ENCODE results near the gene KRTAP9-2.
"Not testable (repeated sequence)": the region's sequence is repeated elsewhere in the genome, so short reads cannot be mapped to it uniquely, and the experiment has no call there.

- TF ChIP-seq, protein P1, sequence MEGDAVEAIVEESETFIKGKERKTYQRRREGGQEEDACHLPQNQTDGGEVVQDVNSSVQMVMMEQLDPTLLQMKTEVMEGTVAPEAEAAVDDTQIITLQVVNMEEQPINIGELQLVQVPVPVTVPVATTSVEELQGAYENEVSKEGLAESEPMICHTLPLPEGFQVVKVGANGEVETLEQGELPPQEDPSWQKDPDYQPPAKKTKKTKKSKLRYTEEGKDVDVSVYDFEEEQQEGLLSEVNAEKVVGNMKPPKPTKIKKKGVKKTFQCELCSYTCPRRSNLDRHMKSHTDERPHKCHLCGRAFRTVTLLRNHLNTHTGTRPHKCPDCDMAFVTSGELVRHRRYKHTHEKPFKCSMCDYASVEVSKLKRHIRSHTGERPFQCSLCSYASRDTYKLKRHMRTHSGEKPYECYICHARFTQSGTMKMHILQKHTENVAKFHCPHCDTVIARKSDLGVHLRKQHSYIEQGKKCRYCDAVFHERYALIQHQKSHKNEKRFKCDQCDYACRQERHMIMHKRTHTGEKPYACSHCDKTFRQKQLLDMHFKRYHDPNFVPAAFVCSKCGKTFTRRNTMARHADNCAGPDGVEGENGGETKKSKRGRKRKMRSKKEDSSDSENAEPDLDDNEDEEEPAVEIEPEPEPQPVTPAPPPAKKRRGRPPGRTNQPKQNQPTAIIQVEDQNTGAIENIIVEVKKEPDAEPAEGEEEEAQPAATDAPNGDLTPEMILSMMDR (IDR thresholded peaks at IDR 0.05) = not testable (repeated sequence)
- not testable (repeated sequence) for TF ChIP-seq EZH2 (IDR thresholded peaks at IDR 0.05)
Observed at GRCh38 chr17:41271323-41271722, 44.9 kb downstream of the KRTAP9-2 start.
